Progenitor cell of endocrine pancreas (in vitro differentiated cells): ENCODE results near the gene PRKCE. TPM values are rescaled to one million over a fixed set of nuclear protein-coding genes. Genes with fewer than 3 reads are reported as not detected.

Experiments used
- DNase-seq: peaks from one replicate; pipeline ENCODE4 v3.0.0; 2021; ENCODE audit warnings: low spot score; ENCODE audit not compliant: unreplicated experiment
- H3K27ac Mint-ChIP-seq: 2 replicates; pipeline ENCODE4 v1.8.0; 2021; ENCODE audit warnings: mild to moderate bottlenecking, moderate library complexity, mixed read lengths
- H3K27me3 Mint-ChIP-seq: 2 replicates; pipeline ENCODE4 v1.8.0; 2021; ENCODE audit warnings: mixed read lengths
- H3K36me3 Mint-ChIP-seq: 2 replicates; pipeline ENCODE4 v1.8.0; 2022; ENCODE audit warnings: mixed read lengths; ENCODE audit not compliant: insufficient read depth
- H3K4me1 Mint-ChIP-seq: 2 replicates; pipeline ENCODE4 v1.8.0; 2021; ENCODE audit warnings: low read depth, mixed read lengths
- H3K4me3 Mint-ChIP-seq: 2 replicates; pipeline ENCODE4 v1.8.0; 2021; ENCODE audit warnings: low read depth, mild to moderate bottlenecking, moderate library complexity, mixed read lengths
- H3K9me3 Mint-ChIP-seq: 2 replicates; pipeline ENCODE4 v1.8.0; 2021; ENCODE audit warnings: low read depth, mixed read lengths
- total RNA-seq: library from RNA; stranded (reverse); gene quantifications from 2 replicates; pipeline ENCODE4 v1.2.1, GENCODE V29; 2021
- TF ChIP-seq, protein P1 (sequence below): fragments of 200-600 bp; sonication (generic); IDR thresholded peaks from one replicate; pipeline ENCODE4 v1.5.0; 2021; ENCODE audit warnings: antibody characterized with exemption, mild to moderate bottlenecking; ENCODE audit not compliant: unreplicated experiment

PRKCE gene
- total RNA-seq, 1 donor from 2014 or later: 4.2 TPM

DNA sequence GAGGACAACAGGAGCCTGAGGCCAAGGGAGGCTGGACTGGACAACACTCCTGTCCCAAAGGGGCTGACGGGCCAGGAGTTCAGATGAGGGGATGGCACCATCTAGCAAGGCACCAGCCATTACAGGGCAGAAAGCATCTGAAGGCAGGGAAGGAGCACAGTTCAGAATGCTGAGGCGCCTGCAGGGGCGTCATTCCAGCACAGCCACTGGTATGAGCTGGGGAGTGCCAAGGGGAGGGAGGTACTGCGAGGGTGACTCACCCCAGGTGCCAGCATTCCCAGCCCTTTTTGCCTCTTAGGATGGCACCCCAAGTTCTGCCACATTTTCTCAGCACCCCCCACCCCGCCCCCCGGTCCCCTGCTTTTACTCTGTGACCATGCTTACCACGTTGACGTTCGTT lies 515.9 kb downstream of the PRKCE start:
- Mint-ChIP-seq H3K27me3 (peaks cover 16% of the 10 kb centered on the region), H3K36me3 (no peaks in the 10 kb centered on the region), H3K9me3 (no peaks in the 10 kb centered on the region), H3K4me1 (peaks cover 12% of the 10 kb centered on the region), H3K27ac (no peak overlapping the region), H3K4me3 (no peak overlapping the region)
- DNase-seq: no peak
- TF ChIP-seq, protein P1, sequence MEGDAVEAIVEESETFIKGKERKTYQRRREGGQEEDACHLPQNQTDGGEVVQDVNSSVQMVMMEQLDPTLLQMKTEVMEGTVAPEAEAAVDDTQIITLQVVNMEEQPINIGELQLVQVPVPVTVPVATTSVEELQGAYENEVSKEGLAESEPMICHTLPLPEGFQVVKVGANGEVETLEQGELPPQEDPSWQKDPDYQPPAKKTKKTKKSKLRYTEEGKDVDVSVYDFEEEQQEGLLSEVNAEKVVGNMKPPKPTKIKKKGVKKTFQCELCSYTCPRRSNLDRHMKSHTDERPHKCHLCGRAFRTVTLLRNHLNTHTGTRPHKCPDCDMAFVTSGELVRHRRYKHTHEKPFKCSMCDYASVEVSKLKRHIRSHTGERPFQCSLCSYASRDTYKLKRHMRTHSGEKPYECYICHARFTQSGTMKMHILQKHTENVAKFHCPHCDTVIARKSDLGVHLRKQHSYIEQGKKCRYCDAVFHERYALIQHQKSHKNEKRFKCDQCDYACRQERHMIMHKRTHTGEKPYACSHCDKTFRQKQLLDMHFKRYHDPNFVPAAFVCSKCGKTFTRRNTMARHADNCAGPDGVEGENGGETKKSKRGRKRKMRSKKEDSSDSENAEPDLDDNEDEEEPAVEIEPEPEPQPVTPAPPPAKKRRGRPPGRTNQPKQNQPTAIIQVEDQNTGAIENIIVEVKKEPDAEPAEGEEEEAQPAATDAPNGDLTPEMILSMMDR: no peak

DNA sequence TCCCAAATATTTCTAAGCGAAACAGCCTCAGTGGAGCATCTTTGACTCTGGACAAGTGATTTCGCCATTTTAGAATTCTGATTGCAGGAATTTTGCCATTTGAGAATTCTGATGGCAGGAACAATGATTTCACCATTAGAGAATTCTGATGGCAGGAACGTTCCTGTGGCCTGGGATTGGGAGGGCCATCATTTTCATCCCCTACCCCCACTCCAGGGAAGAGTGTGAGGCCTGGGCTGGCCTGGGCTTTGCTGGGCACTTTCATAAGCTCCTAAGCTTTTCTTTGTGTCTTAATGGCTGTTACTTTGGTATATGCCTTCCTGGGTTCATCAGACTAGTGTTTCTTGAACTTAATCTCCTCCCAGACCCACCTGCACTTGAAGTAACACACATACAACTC lies 516.4 kb downstream of the PRKCE start:
- DNase-seq: no peak
- no peak overlapping the region for H3K4me3 Mint-ChIP-seq
- H3K27ac Mint-ChIP-seq: no peak overlapping the region
- no peaks in the 10 kb centered on the region for H3K36me3 Mint-ChIP-seq
- TF ChIP-seq, protein P1: no peak
- H3K4me1 Mint-ChIP-seq: peaks cover 8% of the 10 kb centered on the region
- H3K27me3 Mint-ChIP-seq: peaks cover 16% of the 10 kb centered on the region
- H3K9me3 Mint-ChIP-seq: no peaks in the 10 kb centered on the region

DNA sequence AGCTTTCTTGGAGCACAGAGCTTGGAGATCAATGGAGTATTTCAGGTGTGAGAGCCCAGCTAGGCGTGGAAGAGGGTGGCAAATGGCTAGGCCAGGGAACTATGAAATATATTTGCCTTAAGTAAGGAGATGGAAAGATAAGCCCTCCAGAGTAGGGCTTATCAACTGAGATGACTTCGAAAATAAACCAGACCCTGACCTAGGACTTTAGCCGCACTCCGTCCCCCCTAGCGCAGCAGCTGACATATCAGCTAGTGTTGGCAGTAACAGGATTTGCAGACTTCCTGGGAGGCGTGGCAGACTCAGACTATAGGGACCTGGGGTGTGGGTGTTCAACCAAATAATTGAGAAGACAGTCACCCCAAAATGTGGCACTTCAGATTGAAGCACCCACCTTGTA lies 518.0 kb downstream of the PRKCE start:
- H3K4me1 Mint-ChIP-seq: peaks cover 5% of the 10 kb centered on the region
- H3K9me3 Mint-ChIP-seq: no peaks in the 10 kb centered on the region
- DNase-seq: no peak
- TF ChIP-seq, protein P1: no peak
- H3K27ac Mint-ChIP-seq: no peak overlapping the region
- peaks cover 21% of the 10 kb centered on the region for H3K27me3 Mint-ChIP-seq
- H3K4me3 Mint-ChIP-seq: no peak overlapping the region
- no peaks in the 10 kb centered on the region for H3K36me3 Mint-ChIP-seq

DNA sequence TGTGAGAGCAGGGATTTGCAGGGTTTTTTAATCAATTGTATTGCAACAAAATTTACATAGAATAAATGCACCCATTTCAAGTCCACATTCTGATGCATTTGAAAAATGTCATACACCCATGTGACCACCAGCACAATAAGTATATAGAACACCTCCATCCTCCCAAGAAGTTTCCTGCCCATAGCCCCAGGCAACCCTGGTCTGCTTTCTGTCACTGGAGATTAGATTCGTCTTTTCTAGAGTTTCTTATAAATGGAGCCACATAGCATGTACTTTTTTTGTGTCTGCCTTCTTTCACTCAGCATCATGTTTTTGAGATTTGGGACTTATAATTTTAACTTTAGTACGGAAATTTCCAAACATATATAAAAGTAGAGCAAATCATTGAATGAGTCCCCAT lies 518.6 kb downstream of the PRKCE start:
- H3K27me3 Mint-ChIP-seq: peaks cover 20% of the 10 kb centered on the region
- no peak overlapping the region for H3K4me3 Mint-ChIP-seq
- H3K9me3 Mint-ChIP-seq: no peaks in the 10 kb centered on the region
- no peak for DNase-seq
- TF ChIP-seq, protein P1: no peak
- H3K4me1 Mint-ChIP-seq: peaks cover 4% of the 10 kb centered on the region
- no peaks in the 10 kb centered on the region for H3K36me3 Mint-ChIP-seq
- no peak overlapping the region for H3K27ac Mint-ChIP-seq

DNA sequence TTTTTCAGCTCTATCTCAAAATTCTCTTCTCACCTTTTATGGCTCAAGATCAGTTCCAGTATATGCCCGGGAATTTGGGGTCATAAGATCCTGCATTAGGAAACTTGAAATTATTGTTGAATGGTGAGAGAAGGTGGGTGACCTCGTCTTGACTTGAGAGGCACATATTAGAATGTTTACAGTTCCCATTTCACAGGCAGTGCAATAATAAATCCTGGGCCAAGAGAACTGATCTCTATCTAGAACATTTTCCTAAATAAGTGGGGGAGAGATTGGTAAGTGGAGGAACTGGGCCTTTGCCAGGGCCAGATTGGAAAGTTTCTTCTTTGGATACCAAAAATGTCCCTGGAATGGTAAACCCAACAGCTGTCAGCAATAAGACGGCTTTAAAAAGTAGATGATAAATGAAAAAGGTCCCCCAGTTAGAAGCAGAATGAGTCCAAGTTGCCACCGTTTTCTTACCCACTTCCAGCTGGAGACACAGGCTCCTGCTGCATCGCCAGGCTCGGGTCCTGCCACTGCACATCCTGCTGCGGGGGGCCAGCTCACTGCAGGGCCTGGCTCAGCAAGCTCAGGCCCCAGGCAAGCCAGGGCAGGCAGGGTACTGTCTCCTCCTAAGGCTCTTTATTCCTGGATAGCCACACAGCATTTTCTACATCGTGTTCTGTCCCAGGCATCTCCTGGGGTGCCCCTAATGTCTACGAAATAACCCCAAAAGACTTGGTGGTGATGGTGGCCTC lies 519.3 kb downstream of the PRKCE start:
- Mint-ChIP-seq H3K27ac (no peak overlapping the region), H3K27me3 (peaks cover 18% of the 10 kb centered on the region), H3K4me3 (no peak overlapping the region), H3K36me3 (no peaks in the 10 kb centered on the region), H3K9me3 (no peaks in the 10 kb centered on the region), H3K4me1 (peaks cover 2% of the 10 kb centered on the region)
- TF ChIP-seq, protein P1: no peak
- DNase-seq: no peak
